ENCODE data around the gene PTPRH. TPM values are rescaled to one million over a fixed set of nuclear protein-coding genes. Genes with fewer than 3 reads are reported as not detected.

Gene PTPRH
- total RNA-seq, 1 experiment from 2014 or later = 34.6 TPM

DNA sequence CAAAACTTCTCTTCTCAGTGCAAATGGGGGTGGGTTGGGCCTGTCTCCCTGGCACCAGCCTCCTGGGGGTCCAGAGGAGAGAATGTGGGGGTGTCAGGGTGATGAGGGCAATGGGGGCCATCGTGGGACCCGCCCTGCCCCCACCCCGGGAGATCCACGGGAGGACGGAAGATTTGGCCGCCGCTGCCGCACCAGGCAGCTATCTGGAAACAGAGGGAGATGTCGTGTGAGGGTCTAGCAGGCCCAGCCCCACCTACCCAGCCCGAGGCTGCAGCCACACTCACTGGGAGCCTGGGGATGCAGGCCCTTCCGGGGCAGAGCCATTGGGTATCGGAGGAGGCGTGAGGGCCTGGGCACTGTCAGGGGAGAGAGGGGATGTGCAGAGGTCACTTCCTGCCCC, 21.0 kb upstream of the PTPRH start:
- no peak for DNase-seq
- BruUV-seq (replicated peaks) = no TSS peak
- no peaks in the 10 kb centered on the region for H3K9me3 Mint-ChIP-seq (ENCODE audit: low read depth, unreplicated experiment)
- intact Hi-C loops (cut with micrococcal nuclease; ENCODE audit: unreplicated experiment) = no loop called here
- CTCF ChIA-PET = no interaction called here
- peaks cover 59% of the 10 kb centered on the region for H3K36me3 Mint-ChIP-seq (ENCODE audit: insufficient read depth, unreplicated experiment)
- H3K4me1 Mint-ChIP-seq (ENCODE audit: low read depth, unreplicated experiment) = no peaks in the 10 kb centered on the region
- TF ChIP-seq, protein P1, sequence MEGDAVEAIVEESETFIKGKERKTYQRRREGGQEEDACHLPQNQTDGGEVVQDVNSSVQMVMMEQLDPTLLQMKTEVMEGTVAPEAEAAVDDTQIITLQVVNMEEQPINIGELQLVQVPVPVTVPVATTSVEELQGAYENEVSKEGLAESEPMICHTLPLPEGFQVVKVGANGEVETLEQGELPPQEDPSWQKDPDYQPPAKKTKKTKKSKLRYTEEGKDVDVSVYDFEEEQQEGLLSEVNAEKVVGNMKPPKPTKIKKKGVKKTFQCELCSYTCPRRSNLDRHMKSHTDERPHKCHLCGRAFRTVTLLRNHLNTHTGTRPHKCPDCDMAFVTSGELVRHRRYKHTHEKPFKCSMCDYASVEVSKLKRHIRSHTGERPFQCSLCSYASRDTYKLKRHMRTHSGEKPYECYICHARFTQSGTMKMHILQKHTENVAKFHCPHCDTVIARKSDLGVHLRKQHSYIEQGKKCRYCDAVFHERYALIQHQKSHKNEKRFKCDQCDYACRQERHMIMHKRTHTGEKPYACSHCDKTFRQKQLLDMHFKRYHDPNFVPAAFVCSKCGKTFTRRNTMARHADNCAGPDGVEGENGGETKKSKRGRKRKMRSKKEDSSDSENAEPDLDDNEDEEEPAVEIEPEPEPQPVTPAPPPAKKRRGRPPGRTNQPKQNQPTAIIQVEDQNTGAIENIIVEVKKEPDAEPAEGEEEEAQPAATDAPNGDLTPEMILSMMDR (IDR thresholded peaks at IDR 0.05; ENCODE audit: unreplicated experiment) = no peak
- no peak overlapping the region for H3K27ac Mint-ChIP-seq (ENCODE audit: unreplicated experiment)
- no peaks in the 10 kb centered on the region for H3K27me3 Mint-ChIP-seq (ENCODE audit: unreplicated experiment)
- no peak overlapping the region for H3K4me3 Mint-ChIP-seq (ENCODE audit: low read depth, unreplicated experiment)

DNA sequence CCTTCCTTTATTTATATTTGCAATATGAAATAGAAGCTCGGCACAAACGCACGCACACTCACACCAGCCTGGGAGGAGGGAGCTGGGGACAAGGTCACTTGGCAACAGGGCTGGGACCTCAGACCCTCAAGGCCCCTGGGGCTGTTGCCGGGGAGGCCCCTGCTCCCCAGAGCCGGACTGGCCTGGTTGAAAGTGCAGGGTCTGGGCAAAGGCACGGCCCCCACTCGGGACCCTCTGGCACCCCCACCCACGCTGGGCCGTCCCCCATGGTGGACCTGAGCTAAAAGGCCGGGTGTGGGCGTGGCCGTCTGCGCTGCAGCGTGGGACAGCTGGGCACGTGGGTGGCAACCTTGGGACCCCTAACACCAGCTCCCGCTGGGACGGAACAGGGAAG, 20.5 kb upstream of the PTPRH start:
- Mint-ChIP-seq H3K27ac (ENCODE audit: unreplicated experiment) (no peak overlapping the region), H3K36me3 (ENCODE audit: insufficient read depth, unreplicated experiment) (peaks cover 56% of the 10 kb centered on the region)
- TF ChIP-seq, protein P1 (IDR thresholded peaks at IDR 0.05; ENCODE audit: unreplicated experiment) = no peak

DNA sequence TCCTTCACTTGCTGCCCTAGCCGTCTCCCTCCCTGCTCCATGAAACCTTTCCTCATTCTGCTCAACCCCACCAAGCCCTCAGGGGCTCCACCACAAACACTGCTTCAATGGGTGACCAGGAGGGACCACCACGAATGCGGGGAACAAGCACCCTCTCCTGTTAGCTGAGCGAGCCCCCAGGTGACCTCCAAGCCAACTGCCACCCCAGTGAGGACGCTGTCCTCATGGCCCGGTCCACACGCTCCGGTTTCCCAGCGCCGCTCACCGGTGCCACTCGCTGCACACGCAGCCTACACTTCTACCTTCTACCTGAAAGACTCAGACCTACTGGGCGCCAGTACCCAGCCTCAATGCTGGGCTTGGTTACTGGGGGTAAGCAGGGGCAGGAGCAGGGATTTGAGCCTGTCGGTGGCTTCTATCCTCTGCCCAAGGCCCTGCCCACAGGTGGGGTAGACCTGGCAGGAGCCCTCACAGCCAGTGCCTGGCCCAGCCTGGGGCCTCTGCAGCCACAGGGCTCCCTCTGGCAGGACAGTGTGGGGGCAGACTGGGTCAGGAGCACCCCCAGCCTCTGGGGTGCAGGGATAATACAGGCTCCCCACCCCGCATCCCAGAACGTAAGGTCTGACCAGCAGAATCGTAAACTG, 20.0 kb upstream of the PTPRH start:
- intact Hi-C loops (cut with micrococcal nuclease; ENCODE audit: unreplicated experiment) = no loop called here
- Mint-ChIP-seq H3K4me3 (ENCODE audit: low read depth, unreplicated experiment) (no peak overlapping the region), H3K27ac (ENCODE audit: unreplicated experiment) (no peak overlapping the region), H3K9me3 (ENCODE audit: low read depth, unreplicated experiment) (no peaks in the 10 kb centered on the region), H3K36me3 (ENCODE audit: insufficient read depth, unreplicated experiment) (peaks cover 55% of the 10 kb centered on the region), H3K4me1 (ENCODE audit: low read depth, unreplicated experiment) (no peaks in the 10 kb centered on the region), H3K27me3 (ENCODE audit: unreplicated experiment) (no peaks in the 10 kb centered on the region)
- no TSS peak for BruUV-seq (replicated peaks)
- no peak for DNase-seq
- CTCF ChIA-PET = no interaction called here
- TF ChIP-seq, protein P1 (IDR thresholded peaks at IDR 0.05; ENCODE audit: unreplicated experiment) = no peak

More for the DNA sequence above, 20.5 kb upstream of the PTPRH start:
- DNase-seq = no peak
- Mint-ChIP-seq H3K4me1 (ENCODE audit: low read depth, unreplicated experiment) (no peaks in the 10 kb centered on the region), H3K4me3 (ENCODE audit: low read depth, unreplicated experiment) (no peak overlapping the region), H3K27me3 (ENCODE audit: unreplicated experiment) (no peaks in the 10 kb centered on the region), H3K9me3 (ENCODE audit: low read depth, unreplicated experiment) (no peaks in the 10 kb centered on the region)
- intact Hi-C loops (cut with micrococcal nuclease; ENCODE audit: unreplicated experiment) = no loop called here
- CTCF ChIA-PET = no interaction called here
- TSS peak; percentile 93 for BruUV-seq (replicated peaks)

DNA sequence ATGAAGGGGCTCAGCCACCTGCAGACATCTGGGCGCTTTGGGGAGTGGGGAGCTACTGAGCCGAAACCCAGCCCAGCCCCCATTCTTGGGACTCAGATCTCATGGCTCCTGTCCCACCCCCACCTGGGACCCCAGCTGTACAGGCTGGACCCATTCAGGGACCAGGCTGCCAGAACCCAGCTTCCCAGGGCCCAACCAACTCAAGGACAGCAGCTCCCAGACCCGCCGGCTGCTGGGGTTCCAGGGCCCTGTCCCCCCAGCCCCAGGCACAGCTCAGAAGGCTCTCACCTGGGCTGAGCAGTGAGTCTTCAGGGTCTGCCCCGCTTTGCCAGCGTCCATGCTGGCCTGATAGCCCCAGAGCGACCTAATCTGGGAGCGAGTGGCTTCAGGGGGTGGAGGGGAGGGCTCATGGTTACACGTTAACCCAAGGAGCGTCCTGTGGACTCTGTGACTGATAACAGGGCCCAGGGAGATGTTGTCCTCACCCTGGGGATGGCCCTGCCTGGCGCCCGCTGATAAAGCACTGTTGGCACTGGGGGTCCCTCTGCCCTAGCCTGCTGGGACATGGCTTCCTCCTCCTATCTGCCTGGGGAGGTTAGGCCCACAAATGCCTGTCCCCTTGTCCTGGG, 19.2 kb upstream of the PTPRH start, which contains the start of gene TMEM86B:
Gene TMEM86B (minus strand): TSS at position 361 of the 629 bp plus-strand sequence. CDS start 22 bp downstream, at position 339.
- Mint-ChIP-seq H3K4me3 (ENCODE audit: low read depth, unreplicated experiment) (no peak within 1 kb of the TSS), H3K9me3 (ENCODE audit: low read depth, unreplicated experiment) (no peaks in the 10 kb centered on the region), H3K36me3 (ENCODE audit: insufficient read depth, unreplicated experiment) (peaks cover 58% of the 10 kb centered on the region), H3K27me3 (ENCODE audit: unreplicated experiment) (no peaks in the 10 kb centered on the region), H3K4me1 (ENCODE audit: low read depth, unreplicated experiment) (no peaks in the 10 kb centered on the region), H3K27ac (ENCODE audit: unreplicated experiment) (no peak within 1 kb of the TSS)
- DNase-seq = no peak
- TF ChIP-seq, protein P1 (IDR thresholded peaks at IDR 0.05; ENCODE audit: unreplicated experiment) = no peak
- BruUV-seq (replicated peaks) = no TSS peak
- intact Hi-C loops (cut with micrococcal nuclease; ENCODE audit: unreplicated experiment) = no loop called here
- CTCF ChIA-PET = no interaction called here

Data from Calu3 (cell line).